Liver (tissue), 9 donors: ENCODE measurements around the gene LATS2. TPM values are rescaled to one million over a fixed set of nuclear protein-coding genes. Genes with fewer than 3 reads are reported as not detected.
A peak's percentile ranks its signal among the peaks of the same experiment; 100 is the strongest.

Experiments
- DNase-seq: peaks from one replicate; pipeline ENCODE4 v3.0.0-alpha.2; 2017; ENCODE audit warnings: low spot score
- H3K27ac ChIP-seq, 2 donors: one replicate each; pipeline ENCODE4 v1.7.0; 2013; ENCODE audit warnings: inconsistent platforms in 2 of 2, low read length in 2 of 2, control low read depth in 1 of 2, low read depth in 1 of 2, mild to moderate bottlenecking in 1 of 2
- H3K27me3 ChIP-seq, 4 donors: one replicate each; pipeline versions ENCODE4 v1.6.1 to v1.7.0; 2013; ENCODE audit warnings: low read length in 3 of 4, inconsistent platforms in 1 of 4, mild to moderate bottlenecking in 1 of 4, moderate library complexity in 1 of 4; ENCODE audit not compliant: control insufficient read depth in 4 of 4, insufficient read depth in 4 of 4
- H3K36me3 ChIP-seq, 4 donors: one replicate each; pipeline versions ENCODE4 v1.6.1 to v1.7.0; 2013; ENCODE audit warnings: low read length in 3 of 4, mild to moderate bottlenecking in 3 of 4, low read depth in 1 of 4, moderate library complexity in 1 of 4; ENCODE audit not compliant: control insufficient read depth in 4 of 4, insufficient read depth in 3 of 4
- H3K4me1 ChIP-seq, 4 donors: one replicate each; pipeline versions ENCODE4 v1.6.1 to v1.7.0; 2013; ENCODE audit warnings: low read length in 3 of 4, mild to moderate bottlenecking in 3 of 4, moderate library complexity in 1 of 4; ENCODE audit not compliant: control insufficient read depth in 4 of 4, insufficient read depth in 4 of 4
- H3K4me3 ChIP-seq, 3 donors: one replicate each; pipeline versions ENCODE4 v1.6.1 to v1.7.0; 2013; ENCODE audit warnings: low read length in 3 of 3, control low read depth in 1 of 3, low read depth in 1 of 3, mild to moderate bottlenecking in 1 of 3
- H3K9ac ChIP-seq, 2 donors: one replicate each; pipeline ENCODE4 v1.7.0; 2013; ENCODE audit warnings: low read length in 2 of 2, mild to moderate bottlenecking in 2 of 2, moderate library complexity in 2 of 2, control low read depth in 1 of 2, low read depth in 1 of 2
- H3K9me3 ChIP-seq, 4 donors: one replicate each; pipeline versions ENCODE4 v1.6.1 to v1.7.0; 2013; ENCODE audit warnings: low read length in 3 of 4; ENCODE audit not compliant: control insufficient read depth in 4 of 4
- ATF3 ChIP-seq: IDR thresholded peaks from 2 replicates; pipeline ENCODE4 v1.6.1; 2016; ENCODE audit warnings: antibody characterized with exemption
- CTCF ChIP-seq: fragments of 150-350 bp; IDR thresholded peaks from 2 replicates; pipeline ENCODE4 v1.5.1; 2017; ENCODE audit warnings: improper control_type of control experiment, low read depth, low read length; ENCODE audit not compliant: missing input control
- EGR1 ChIP-seq, 2 donors: IDR thresholded peaks; 2 replicates each; pipeline ENCODE4 v1.6.1; 2016 to 2018; ENCODE audit warnings: antibody characterized with exemption in 2 of 2, low read depth in 2 of 2
- FOXA1 ChIP-seq: IDR thresholded peaks from 2 replicates; pipeline ENCODE4 v1.6.1; 2016; ENCODE audit warnings: antibody characterized with exemption
- FOXA2 ChIP-seq: IDR thresholded peaks from 2 replicates; pipeline ENCODE4 v1.6.1; 2016; ENCODE audit warnings: antibody characterized with exemption
- GABPA ChIP-seq, 2 donors: IDR thresholded peaks in 1 of 2; conservative IDR thresholded peaks in 1 of 2; 2 replicates each; pipeline ENCODE4 v1.6.1; 2016; ENCODE audit warnings: antibody characterized with exemption in 2 of 2, mild to moderate bottlenecking in 1 of 2, moderate library complexity in 1 of 2
- HNF4A ChIP-seq, 2 donors: conservative IDR thresholded peaks; 2 replicates each; pipeline ENCODE4 v1.6.1; 2016; ENCODE audit warnings: antibody characterized with exemption in 2 of 2, mild to moderate bottlenecking in 2 of 2
- HNF4G ChIP-seq: IDR thresholded peaks from 2 replicates; pipeline ENCODE4 v1.6.1; 2016; ENCODE audit warnings: antibody characterized with exemption
- JUND ChIP-seq, 2 donors: IDR thresholded peaks; 2 replicates each; pipeline ENCODE4 v1.6.1; 2016; ENCODE audit warnings: antibody characterized with exemption in 2 of 2
- MAX ChIP-seq: IDR thresholded peaks from 2 replicates; pipeline ENCODE4 v1.6.1; 2016; ENCODE audit warnings: antibody characterized with exemption
- RAD21 ChIP-seq, 2 donors: IDR thresholded peaks; 2 replicates each; pipeline ENCODE4 v1.6.1; 2016; ENCODE audit warnings: antibody characterized with exemption in 2 of 2, mild to moderate bottlenecking in 2 of 2
- REST ChIP-seq: IDR thresholded peaks from 2 replicates; pipeline ENCODE4 v1.6.1; 2016; ENCODE audit warnings: antibody characterized with exemption, mild to moderate bottlenecking
- RXRA ChIP-seq, 2 donors: IDR thresholded peaks; 2 replicates each; pipeline ENCODE4 v1.6.1; 2017 to 2018; ENCODE audit warnings: antibody characterized with exemption in 2 of 2, mild to moderate bottlenecking in 1 of 2
- SP1 ChIP-seq: IDR thresholded peaks from 2 replicates; pipeline ENCODE4 v1.6.1; 2018; ENCODE audit warnings: antibody characterized with exemption, mild to moderate bottlenecking
- TAF1 ChIP-seq: conservative IDR thresholded peaks from 2 replicates; pipeline ENCODE4 v1.6.1; 2016; ENCODE audit warnings: antibody characterized with exemption, mild to moderate bottlenecking
- YY1 ChIP-seq: IDR thresholded peaks from 2 replicates; pipeline ENCODE4 v1.6.1; 2016; ENCODE audit warnings: antibody characterized with exemption, mild to moderate bottlenecking
- ZBTB33 ChIP-seq: IDR thresholded peaks from 2 replicates; pipeline ENCODE4 v1.6.1; 2016; ENCODE audit warnings: antibody characterized with exemption
- WGBS: extraction: QIAGEN DNeasy Blood & Tissue Kit; methylation state at CpG from one replicate; pipeline ENCODE4 v1.1.7; 2013; 5-methylcytosine and 5-hydroxymethylcytosine counted together
- polyA plus RNA-seq, 2 donors: library from polyadenylated mRNA; stranded (reverse) in 1 of 2; unstranded in 1 of 2; fragments of 200-250 nt in 1 of 2; fragments of >200 nt in 1 of 2; fragmentation: Nextera tagmentation in 1 of 2; extraction: Ambion mirVana in 1 of 2; gene quantifications; one replicate each; pipeline versions ENCODE4 v1.2.1 to v1.2.3, GENCODE V29; 2013 to 2015
- total RNA-seq, 2 donors: library from RNA; depleted of rRNA; stranded (reverse); fragments of >200 nt; gene quantifications; one replicate each; pipeline ENCODE4 v1.2.3, GENCODE V29; 2014
- donor health status: healthy.
- donor health status: healthy.
- donor health status: healthy.
- donor health status: healthy.
- donor health status: healthy.

Gene LATS2
- total and polyA plus RNA-seq, 4 donors, result 1.6 to 7.0 (median 4.4) TPM

GRCh38 chr13:21033212-21033840 lies 28.1 kb downstream of the LATS2 start:
- Histone ChIP-seq H3K27me3 (no peaks in the 10 kb centered on the region), H3K9me3 (no peaks in the 10 kb centered on the region), H3K9ac (peak overlapping the region in 1 of 2 donors; percentile 30), H3K4me1 (peaks cover 9 to 25% (median 11%) of the 10 kb centered on the region in 4 donors), H3K36me3 (peaks cover 0 to 2% (median 0%) of the 10 kb centered on the region in 4 donors), H3K4me3 (no peak overlapping the region), H3K27ac (peak overlapping the region in 1 of 2 donors; percentile 12)
- WGBS, result 37% methylated on average over 8 of the region's 8 CpGs
- TF ChIP-seq YY1, result no peak
- TF ChIP-seq SP1, result peak; percentile 35
- DNase-seq, result no peak

- H3K27ac ChIP-seq, result no peak overlapping the region
- TF ChIP-seq FOXA1, result no peak
- TF ChIP-seq GABPA (IDR thresholded peaks at IDR 0.05 in 1 of 2, conservative IDR thresholded peaks at IDR 0.05 in 1 of 2), result no peak
- no peak for TF ChIP-seq RAD21 (IDR thresholded peaks at IDR 0.05)
- TF ChIP-seq HNF4A (conservative IDR thresholded peaks at IDR 0.05), result no peak
- no peak for TF ChIP-seq EGR1 (IDR thresholded peaks at IDR 0.05; ENCODE audit: low read depth in 2 of 2)
Observed at GRCh38 chr13:21032656-21033055, 28.7 kb downstream of the LATS2 start.

GRCh38 chr13:21031594-21032275 lies 29.7 kb downstream of the LATS2 start:
- Histone ChIP-seq H3K9me3 (no peaks in the 10 kb centered on the region), H3K27me3 (no peaks in the 10 kb centered on the region), H3K27ac (no peak overlapping the region), H3K4me1 (peaks cover 9 to 25% (median 11%) of the 10 kb centered on the region in 4 donors), H3K9ac (no peak overlapping the region), H3K4me3 (no peak overlapping the region), H3K36me3 (peaks cover 0 to 2% (median 0%) of the 10 kb centered on the region in 4 donors)
- DNase-seq, result no peak
- TF ChIP-seq YY1, result no peak
- no peak for TF ChIP-seq EGR1 (IDR thresholded peaks at IDR 0.05; ENCODE audit: low read depth in 2 of 2)
- TF ChIP-seq FOXA1, result no peak
- no peak for TF ChIP-seq REST
- no peak for TF ChIP-seq MAX
- no peak for TF ChIP-seq SP1
- no peak for TF ChIP-seq RXRA (IDR thresholded peaks at IDR 0.05)
- no peak for TF ChIP-seq HNF4G
- no peak for TF ChIP-seq FOXA2
- TF ChIP-seq ATF3, result no peak
- TF ChIP-seq CTCF, result no peak
- no peak for TF ChIP-seq RAD21 (IDR thresholded peaks at IDR 0.05)
- TF ChIP-seq ZBTB33, result no peak
- no peak for TF ChIP-seq JUND (IDR thresholded peaks at IDR 0.05)
- TF ChIP-seq HNF4A (conservative IDR thresholded peaks at IDR 0.05), result no peak
- no peak for TF ChIP-seq TAF1
- WGBS, result 91% methylated on average over 8 of the region's 8 CpGs

More at GRCh38 chr13:21032656-21033055, 28.7 kb downstream of the LATS2 start:
- no peak overlapping the region for H3K9ac ChIP-seq
- H3K4me1 ChIP-seq, result peaks cover 9 to 25% (median 11%) of the 10 kb centered on the region in 4 donors
- no peaks in the 10 kb centered on the region for H3K27me3 ChIP-seq
- no peak overlapping the region for H3K4me3 ChIP-seq
- DNase-seq, result no peak
- no peaks in the 10 kb centered on the region for H3K9me3 ChIP-seq
- WGBS, result 94% methylated on average over 10 of the region's 10 CpGs
- peaks cover 0 to 2% (median 0%) of the 10 kb centered on the region in 4 donors for H3K36me3 ChIP-seq
